Suppressor macrophage (primary cell): ENCODE data around the gene ADAMTS5.

ENCODE experiments used
- DNase-seq, 4 experiments: peaks; one replicate each; pipeline ENCODE4 v3.0.0-alpha.2; 2020 to 2022

Gene ADAMTS5

DNA sequence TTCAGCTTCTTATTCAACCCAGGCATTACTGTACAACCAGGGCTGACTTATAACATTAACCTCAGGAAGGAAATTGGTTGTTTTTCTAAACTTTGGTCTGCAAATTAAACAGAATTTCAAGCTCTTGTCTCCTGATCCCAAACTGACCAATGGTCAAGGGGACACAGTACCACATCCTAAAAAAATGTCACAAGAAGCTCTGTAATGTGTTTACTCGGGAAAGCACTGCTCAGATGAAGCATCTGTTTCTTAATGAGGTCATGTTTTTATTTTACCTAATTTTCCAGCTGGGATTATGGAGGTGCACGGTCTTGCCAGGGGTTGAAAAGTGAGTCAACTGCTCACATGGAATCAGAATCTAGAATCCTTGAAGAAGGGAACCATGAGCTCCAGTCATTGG lies 18.7 kb downstream of the ADAMTS5 start:
- no peak for DNase-seq

- DNase-seq, result peak in 2 of 4 experiments; percentile 22 to 48
These were observed 20.0 kb downstream of the ADAMTS5 start for GRCh38 chr21:26946744-26947446.

- peak in 2 of 4 experiments; percentile 19 to 21 for DNase-seq
These were observed 20.8 kb downstream of the ADAMTS5 start for GRCh38 chr21:26945916-26946675.

DNA sequence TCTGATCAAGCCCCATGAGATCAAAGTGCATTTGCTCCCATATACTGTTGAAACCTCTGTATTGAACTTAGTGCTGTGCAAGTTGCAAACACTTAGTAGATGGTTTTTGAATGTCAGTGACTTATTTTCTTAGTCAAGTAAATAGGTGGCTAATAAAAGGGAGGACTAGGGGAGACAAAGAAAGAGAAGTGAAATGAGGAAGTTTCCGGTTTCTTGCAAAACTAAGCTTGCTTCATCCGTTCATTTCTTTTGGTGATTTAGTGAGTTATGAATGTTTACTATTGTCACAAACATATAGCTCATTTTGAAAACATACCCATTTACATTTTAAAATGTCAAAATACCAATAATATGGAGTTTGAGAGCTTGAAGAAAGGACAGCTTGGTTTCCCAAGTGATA lies 23.0 kb downstream of the ADAMTS5 start:
- DNase-seq, result peak; percentile 48 to 77 (median 62)

GRCh38 chr21:26941421-26941820 lies 25.5 kb downstream of the ADAMTS5 start:
- DNase-seq, result no peak

DNA sequence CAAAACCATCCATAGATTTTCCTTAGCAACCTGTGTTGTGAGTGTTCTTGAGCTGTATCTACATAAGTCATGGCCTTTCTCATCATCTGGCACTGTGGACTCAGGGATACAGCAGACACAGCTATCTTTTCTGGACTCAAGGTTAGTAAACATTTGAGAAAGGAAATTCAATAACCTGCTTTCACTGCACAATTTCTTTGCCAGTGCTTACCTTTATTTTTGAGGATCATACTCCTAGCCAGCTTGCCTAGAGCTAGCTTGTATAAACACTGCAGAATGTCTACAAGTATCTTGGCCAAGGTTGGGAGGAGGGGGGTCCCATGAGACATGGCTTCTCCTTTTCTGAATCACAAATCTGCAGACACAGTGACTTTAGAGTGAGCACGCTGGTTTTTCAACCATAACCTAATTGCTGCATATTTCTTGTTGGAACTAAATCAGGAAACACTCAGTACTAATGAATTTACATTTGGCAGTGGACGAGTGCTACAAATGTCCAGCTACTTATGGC lies 27.2 kb downstream of the ADAMTS5 start:
- no peak for DNase-seq

DNA sequence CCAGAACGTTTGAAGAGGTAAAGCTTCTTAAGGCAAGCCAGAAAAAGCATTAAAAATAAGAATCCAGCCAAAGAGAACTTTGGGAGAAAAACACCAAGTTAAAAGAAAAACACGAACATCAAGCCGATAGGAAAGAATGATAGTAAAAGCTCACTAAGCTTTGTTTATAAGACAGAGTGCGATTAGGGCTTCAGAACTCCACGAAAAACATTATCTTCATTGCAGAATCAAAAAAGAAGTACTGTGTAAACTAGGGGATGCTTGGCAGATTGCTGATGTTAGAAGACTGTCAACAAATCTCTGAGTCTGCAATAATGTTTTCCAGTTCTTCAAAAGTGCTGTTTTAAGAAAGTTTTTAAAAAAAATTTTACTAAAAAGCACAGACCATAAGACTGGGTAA lies 30.2 kb downstream of the ADAMTS5 start:
- no peak for DNase-seq

GRCh38 chr21:26935977-26936376 lies 30.9 kb downstream of the ADAMTS5 start:
- no peak for DNase-seq

DNA sequence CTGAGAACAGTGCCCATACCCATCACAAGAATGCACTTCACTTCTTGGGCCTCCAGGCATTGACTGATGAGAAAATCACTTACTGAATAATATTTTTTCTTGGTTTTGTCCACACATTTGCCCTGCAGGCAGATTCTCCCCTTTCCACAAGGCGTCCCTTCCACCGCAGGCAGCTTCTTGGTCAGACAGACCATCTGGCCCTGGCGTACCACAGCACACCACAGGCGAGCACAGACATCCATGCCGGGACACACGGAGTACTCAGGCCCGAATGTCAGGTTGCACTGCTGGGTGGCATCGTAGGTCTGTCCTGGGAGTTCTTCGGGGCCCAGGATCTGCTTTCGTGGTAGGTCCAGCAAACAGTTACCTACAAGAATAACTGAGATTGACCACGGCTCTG lies 32.5 kb downstream of the ADAMTS5 start:
- DNase-seq, result no peak

GRCh38 chr21:26933448-26933847 lies 33.4 kb downstream of the ADAMTS5 start:
- no peak for DNase-seq

- no peak for DNase-seq
These were observed 41.3 kb downstream of the ADAMTS5 start for GRCh38 chr21:26925636-26926035.

- no peak for DNase-seq
These were observed 41.8 kb downstream of the ADAMTS5 start for GRCh38 chr21:26925122-26925521.

- no peak for DNase-seq
These were observed 42.9 kb downstream of the ADAMTS5 start for GRCh38 chr21:26923986-26924385.

DNA sequence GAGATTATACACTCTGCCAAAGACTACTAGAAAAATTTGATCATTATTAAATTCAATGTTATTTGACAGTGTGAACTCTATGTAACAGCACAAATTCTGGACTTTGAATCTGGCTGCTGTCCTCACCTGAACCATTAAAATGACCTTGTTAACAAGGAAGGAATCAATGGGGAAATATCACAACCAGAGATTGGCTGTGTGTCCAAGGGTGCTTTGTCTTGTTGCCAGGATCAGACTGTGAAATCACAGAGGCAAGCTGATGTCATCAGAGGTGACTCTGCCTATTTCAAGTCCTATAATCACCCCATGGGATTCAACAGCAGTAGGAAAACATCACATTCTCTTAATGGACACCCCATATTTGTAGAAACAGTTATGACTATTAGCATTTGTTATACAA lies 46.8 kb downstream of the ADAMTS5 start:
- DNase-seq, result no peak

DNA sequence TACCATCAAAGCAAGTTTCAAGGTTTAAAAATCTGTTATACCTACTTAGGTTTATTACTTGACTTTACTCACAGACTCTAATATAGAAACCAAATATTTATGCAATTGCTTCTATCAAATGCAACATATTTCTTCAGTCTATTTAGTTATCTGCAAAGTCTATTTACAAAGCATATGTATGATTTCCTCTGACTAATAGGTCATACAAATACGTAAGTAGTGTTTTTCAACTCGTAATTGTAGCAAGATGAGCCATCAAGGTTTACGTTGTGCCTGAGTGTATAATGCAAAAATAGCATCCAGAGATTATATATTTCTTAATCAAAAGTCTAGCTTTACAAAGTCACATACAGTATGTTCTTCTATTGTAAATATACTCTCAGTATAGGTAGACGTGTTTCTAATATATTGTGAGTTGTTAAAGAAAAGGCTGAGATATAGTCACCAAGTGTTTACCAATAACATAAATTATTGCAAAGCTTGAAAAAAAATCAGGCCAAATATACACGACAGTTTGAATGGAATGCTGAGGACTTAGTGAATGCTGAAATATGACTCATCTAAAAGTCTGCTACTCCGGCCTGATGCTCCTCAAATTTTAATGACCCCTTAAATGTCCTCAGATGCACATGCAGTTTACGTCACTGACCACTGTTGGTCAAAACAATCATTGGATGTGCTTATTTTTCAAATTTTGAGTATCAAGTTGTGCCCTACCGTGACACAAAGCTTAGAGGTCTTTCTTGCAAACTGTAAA lies 48.4 kb downstream of the ADAMTS5 start:
- no peak for DNase-seq

GRCh38 chr21:26916799-26917198 lies 50.1 kb downstream of the ADAMTS5 start:
- DNase-seq, result no peak

- DNase-seq, result peak; percentile 6 to 70 (median 46)
These were observed 52.3 kb downstream of the ADAMTS5 start for GRCh38 chr21:26914557-26914956.

DNA sequence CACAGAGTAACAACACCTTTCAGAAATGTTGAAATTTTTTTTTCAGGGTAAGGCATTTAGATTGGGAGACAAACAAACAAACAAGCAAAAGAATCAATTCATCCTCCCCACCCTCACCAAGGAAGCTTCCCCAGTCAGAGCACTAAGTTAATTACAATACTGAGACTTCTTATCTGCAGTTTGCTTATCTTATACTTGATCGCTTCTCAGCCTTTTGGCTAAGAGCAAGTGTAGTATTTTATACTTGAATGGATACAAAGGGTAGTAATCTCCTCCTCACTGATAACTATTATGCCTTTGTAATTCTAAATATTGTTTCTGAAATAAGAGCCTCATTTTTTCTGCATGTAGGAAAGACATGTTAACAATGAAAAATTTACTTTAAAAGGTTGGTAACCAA lies 54.4 kb downstream of the ADAMTS5 start:
- no peak for DNase-seq

- DNase-seq, result peak in 1 of 4 experiments; percentile 1
These were observed 56.9 kb downstream of the ADAMTS5 start for GRCh38 chr21:26909972-26910371.

GRCh38 chr21:26900980-26901379 lies 65.9 kb downstream of the ADAMTS5 start:
- no peak for DNase-seq

GRCh38 chr21:26892151-26892550 lies 74.7 kb downstream of the ADAMTS5 start:
- no peak for DNase-seq

DNA sequence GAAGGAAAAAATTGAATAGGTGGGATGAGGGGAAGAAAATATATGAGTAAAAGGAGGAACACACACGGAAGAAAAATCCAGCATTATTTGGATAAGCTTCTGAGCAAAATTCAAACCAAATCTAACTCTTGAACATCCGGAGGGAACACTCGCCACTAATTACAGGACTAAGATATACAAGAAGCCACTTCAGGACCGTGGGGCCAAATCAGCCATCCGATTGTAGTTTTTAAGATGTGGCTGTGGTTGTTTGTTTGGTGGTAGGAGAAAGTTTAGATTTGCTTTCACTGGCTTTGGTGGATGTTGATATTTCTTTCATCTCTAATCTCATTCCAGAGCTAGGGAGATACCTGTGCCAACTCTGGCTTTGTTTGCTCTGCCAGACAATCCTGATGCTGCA lies 78.0 kb downstream of the ADAMTS5 start:
- DNase-seq, result no peak

- no peak for DNase-seq
These were observed 78.6 kb downstream of the ADAMTS5 start for GRCh38 chr21:26888256-26888655.
